HL-60 (cell line): ENCODE data around the gene GOLPH3L.
"Not testable (repeated sequence)": the region's sequence is repeated elsewhere in the genome, so short reads cannot be mapped to it uniquely, and the experiment has no call there.

Experiments used
- DNase-seq, 2 experiments: peaks; one replicate each; pipeline ENCODE4 v3.0.0-alpha.2; 2010 to 2020; ENCODE audit warnings: low read depth in 1 of 2, low spot score in 1 of 2
- H3K27ac ChIP-seq: fragments of 250-450 bp; sonication (Bioruptor Pico); replicated peaks from 2 replicates; pipeline ENCODE4 v1.5.1; 2020; ENCODE audit warnings: mild to moderate bottlenecking, moderate library complexity
- H3K27me3 ChIP-seq: fragments of 250-450 bp; sonication (Bioruptor Pico); 2 replicates; pipeline ENCODE4 v1.5.1; 2021; ENCODE audit warnings: mild to moderate bottlenecking, moderate library complexity; ENCODE audit not compliant: insufficient read depth, poor library complexity, severe bottlenecking
- H3K4me3 ChIP-seq: replicated peaks from 2 replicates; pipeline ENCODE4 v1.5.1; 2011; ENCODE audit warnings: mild to moderate bottlenecking, control low read depth, low read length; ENCODE audit not compliant: insufficient read depth
- GABPA ChIP-seq: IDR thresholded peaks from 2 replicates; pipeline ENCODE4 v1.6.1; 2012; ENCODE audit warnings: low read depth
- POLR2AphosphoS5 ChIP-seq: IDR thresholded peaks from 2 replicates; pipeline ENCODE4 v1.6.1; 2012; ENCODE audit warnings: low read depth
- SPI1 ChIP-seq: IDR thresholded peaks from 2 replicates; pipeline ENCODE4 v1.6.1; 2012; ENCODE audit warnings: low read depth, mild to moderate bottlenecking, borderline replicate concordance
- TF ChIP-seq, protein P1 (sequence below): IDR thresholded peaks from one replicate; pipeline ENCODE4 v1.5.1; 2011; ENCODE audit warnings: low read length, control low read depth, inconsistent platforms; ENCODE audit not compliant: insufficient read depth
- TF ChIP-seq, protein P2 (sequence below): IDR thresholded peaks from 2 replicates; pipeline ENCODE4 v1.6.1; 2012; ENCODE audit warnings: low read depth; ENCODE audit not compliant: insufficient replicate concordance

GOLPH3L gene

DNA sequence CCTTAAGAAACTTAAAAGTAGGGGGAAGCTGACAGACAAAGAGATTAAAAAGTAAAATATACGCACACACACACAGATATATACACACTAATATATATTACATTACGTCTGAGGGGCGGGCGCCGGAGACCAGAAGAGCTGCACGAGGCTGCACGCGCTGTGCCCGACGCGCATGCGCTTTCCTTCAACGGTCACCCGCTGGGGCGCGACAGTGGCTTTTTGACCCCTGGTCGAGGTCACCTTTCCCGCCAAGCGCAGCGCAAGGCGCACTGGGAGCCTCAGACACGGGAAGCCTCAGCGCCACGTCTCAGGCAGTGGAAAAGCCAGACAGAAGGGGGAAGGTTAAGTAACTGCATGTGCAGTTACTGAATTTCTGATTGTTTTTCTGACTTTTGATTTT is 23.7 kb upstream of the GOLPH3L start, which contains the start of gene HORMAD1:
TSS of gene HORMAD1 (minus strand) at position 193 of the 400 bp plus-strand sequence. CDS start 1,390 bp downstream, outside the sequence.
- no peak for TF ChIP-seq SPI1
- TF ChIP-seq GABPA: no peak
- TF ChIP-seq, protein P1, sequence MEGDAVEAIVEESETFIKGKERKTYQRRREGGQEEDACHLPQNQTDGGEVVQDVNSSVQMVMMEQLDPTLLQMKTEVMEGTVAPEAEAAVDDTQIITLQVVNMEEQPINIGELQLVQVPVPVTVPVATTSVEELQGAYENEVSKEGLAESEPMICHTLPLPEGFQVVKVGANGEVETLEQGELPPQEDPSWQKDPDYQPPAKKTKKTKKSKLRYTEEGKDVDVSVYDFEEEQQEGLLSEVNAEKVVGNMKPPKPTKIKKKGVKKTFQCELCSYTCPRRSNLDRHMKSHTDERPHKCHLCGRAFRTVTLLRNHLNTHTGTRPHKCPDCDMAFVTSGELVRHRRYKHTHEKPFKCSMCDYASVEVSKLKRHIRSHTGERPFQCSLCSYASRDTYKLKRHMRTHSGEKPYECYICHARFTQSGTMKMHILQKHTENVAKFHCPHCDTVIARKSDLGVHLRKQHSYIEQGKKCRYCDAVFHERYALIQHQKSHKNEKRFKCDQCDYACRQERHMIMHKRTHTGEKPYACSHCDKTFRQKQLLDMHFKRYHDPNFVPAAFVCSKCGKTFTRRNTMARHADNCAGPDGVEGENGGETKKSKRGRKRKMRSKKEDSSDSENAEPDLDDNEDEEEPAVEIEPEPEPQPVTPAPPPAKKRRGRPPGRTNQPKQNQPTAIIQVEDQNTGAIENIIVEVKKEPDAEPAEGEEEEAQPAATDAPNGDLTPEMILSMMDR: no peak
- no peak for TF ChIP-seq POLR2AphosphoS5
- TF ChIP-seq, protein P2, sequence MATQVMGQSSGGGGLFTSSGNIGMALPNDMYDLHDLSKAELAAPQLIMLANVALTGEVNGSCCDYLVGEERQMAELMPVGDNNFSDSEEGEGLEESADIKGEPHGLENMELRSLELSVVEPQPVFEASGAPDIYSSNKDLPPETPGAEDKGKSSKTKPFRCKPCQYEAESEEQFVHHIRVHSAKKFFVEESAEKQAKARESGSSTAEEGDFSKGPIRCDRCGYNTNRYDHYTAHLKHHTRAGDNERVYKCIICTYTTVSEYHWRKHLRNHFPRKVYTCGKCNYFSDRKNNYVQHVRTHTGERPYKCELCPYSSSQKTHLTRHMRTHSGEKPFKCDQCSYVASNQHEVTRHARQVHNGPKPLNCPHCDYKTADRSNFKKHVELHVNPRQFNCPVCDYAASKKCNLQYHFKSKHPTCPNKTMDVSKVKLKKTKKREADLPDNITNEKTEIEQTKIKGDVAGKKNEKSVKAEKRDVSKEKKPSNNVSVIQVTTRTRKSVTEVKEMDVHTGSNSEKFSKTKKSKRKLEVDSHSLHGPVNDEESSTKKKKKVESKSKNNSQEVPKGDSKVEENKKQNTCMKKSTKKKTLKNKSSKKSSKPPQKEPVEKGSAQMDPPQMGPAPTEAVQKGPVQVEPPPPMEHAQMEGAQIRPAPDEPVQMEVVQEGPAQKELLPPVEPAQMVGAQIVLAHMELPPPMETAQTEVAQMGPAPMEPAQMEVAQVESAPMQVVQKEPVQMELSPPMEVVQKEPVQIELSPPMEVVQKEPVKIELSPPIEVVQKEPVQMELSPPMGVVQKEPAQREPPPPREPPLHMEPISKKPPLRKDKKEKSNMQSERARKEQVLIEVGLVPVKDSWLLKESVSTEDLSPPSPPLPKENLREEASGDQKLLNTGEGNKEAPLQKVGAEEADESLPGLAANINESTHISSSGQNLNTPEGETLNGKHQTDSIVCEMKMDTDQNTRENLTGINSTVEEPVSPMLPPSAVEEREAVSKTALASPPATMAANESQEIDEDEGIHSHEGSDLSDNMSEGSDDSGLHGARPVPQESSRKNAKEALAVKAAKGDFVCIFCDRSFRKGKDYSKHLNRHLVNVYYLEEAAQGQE: no peak
- no peak for DNase-seq

DNA sequence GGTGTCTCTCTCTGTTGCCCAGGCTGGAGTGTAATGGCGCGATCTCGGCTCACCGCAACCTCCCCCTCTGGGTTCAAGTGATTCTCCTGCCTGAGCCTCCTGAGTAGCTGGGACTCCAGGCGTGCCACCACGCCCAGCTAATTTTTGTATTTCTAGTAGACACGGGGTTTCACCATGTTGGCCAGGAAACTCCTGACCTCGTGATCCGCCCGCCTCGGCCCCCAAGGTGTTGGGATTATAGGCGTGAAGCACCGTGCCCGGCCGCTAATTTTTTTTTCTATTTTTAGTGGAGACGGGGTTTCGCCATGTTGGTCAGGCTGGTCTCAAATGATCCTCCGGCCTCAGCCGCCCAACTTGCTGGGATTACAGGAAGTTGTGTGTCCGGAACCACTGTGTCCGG is 23.1 kb upstream of the GOLPH3L start:
- Histone ChIP-seq H3K27ac (no peak overlapping the region), H3K4me3 (no peak overlapping the region), H3K27me3 (no peaks in the 10 kb centered on the region)
- TF ChIP-seq POLR2AphosphoS5 (no peak), SPI1 (no peak), GABPA (no peak)
- TF ChIP-seq, protein P1: no peak
- TF ChIP-seq, protein P2: no peak
- DNase-seq: no peak

More for the DNA sequence above, 23.7 kb upstream of the GOLPH3L start, which contains the start of gene HORMAD1:
- H3K27ac ChIP-seq: no peak within 1 kb of the TSS
- no peaks in the 10 kb centered on the region for H3K27me3 ChIP-seq
- H3K4me3 ChIP-seq: no peak within 1 kb of the TSS

DNA sequence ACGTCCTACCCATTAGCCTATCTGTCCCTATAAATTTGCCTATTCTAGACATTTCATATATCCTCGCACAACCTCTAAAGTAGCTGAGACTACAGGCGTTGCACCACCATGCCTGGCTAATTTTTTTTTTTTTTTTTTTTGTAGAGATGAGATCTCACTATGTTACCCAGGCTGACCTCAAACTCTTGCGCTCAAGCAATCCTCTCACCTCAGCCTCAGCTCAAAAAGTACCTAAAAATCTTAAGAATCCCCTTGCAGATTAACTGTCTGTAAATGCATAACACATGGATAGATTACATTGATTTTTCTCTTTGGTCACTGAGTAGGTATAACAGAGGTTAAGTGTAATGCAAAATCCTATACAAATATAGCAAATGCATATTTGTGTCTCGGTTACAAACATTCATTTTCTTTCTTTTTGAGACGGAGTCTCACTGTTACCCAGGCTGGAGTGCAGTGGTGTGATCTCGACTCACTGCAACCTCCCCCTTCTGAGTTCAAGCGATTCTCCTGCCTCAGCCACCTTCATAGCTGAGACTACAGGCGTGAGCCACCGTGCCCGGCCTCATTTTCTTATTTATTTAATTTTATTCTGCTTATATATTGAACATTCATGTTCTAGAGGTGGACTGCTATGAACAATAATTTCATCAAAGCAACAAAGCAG is 21.4 kb upstream of the GOLPH3L start:
- TF ChIP-seq, protein P2: no peak
- TF ChIP-seq GABPA (no peak), SPI1 (no peak), POLR2AphosphoS5 (no peak)
- TF ChIP-seq, protein P1: no peak
- Histone ChIP-seq H3K4me3 (no peak overlapping the region), H3K27me3 (no peaks in the 10 kb centered on the region), H3K27ac (no peak overlapping the region)
- no peak for DNase-seq

DNA sequence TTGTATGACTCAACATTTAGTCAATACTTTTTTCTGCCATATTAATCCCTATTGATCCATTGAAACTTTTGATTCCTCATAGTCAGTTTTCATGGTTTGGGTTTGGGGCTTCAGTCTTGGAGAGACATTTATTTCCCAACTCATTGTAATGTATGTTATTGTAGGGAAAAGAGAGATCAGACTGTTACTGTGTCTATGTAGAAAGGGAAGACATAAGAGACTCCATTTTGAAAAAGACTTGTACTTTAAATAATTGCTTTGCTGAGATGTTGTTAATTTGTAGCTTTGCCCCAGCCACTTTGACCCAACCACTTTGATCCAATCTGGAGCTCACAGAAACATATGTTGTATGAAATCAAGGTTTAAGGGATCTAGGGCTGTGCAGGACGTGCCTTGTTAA is 12.1 kb upstream of the GOLPH3L start:
- not testable (repeated sequence) for H3K27ac ChIP-seq, DNase-seq, H3K27me3 ChIP-seq, H3K4me3 ChIP-seq
